ENCODE measurements around the gene CNGA4.

- TF ChIP-seq GATA2 (IDR thresholded peaks at IDR 0.05; ENCODE audit: low read depth, low read length) (no peak), GATA3 (IDR thresholded peaks at IDR 0.05; ENCODE audit: low read depth, low read length) (no peak)
Measured at GRCh38 chr11:6229911-6230310, 9.0 kb upstream of the CNGA4 start.
